Umbilical cord (tissue), 2 donors: ENCODE results near the gene C5. TPM values are rescaled to one million over a fixed set of nuclear protein-coding genes. Genes with fewer than 3 reads are reported as not detected.
"Not testable (repeated sequence)": the region's sequence is repeated elsewhere in the genome, so short reads cannot be mapped to it uniquely, and the experiment has no call there.

Experiments used
- DNase-seq: peaks from one replicate; pipeline ENCODE4 v3.0.0-alpha.2; 2015; ENCODE audit warnings: low spot score
- total RNA-seq: library from RNA; depleted of rRNA; stranded (reverse); fragments of >200 nt; gene quantifications from one replicate; pipeline ENCODE4 v1.2.3, GENCODE V29; 2014; ENCODE audit warnings: low replicate concordance; ENCODE audit not compliant: insufficient read depth

C5 gene
- total RNA-seq, 1 donor from 2014 or later, result 8.2 TPM

DNA sequence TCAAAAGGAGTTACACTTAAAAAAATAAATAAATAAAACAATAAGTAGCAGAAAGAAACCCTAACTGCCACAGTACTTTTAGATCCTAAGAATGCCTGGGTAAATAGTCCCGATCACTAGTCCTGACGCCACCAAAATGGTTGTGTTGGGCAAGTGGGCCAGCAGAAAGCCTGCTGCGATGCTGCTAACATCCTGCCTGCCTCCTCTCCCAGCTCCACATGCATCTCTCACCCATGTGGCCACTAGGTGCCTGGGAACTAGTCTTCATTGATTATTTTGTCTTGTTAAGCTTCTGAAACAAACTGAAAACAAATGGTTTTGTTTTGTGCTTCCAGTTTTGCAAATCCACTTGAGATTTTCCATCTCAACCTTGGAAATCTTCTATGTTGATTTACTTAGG is 69.1 kb downstream of the C5 start:
- no peak for DNase-seq

DNA sequence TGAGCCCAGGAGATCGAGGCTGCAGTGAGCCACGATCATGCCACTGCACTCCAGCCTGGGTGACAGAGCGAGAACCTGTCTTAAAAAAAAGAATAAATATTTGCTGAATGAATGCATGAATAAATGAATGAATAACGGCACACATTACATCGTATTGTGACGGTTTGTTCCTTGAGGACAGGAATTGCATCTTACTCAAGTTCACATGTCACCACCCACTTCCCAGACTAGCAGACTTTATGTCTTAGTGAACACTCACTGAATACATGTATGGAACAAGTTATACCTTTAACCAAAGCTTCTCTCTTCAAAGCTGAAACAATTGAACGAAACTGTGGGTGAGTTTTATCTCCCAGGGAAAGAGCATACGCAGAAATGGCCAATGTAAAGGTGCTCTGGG is 70.3 kb downstream of the C5 start:
- DNase-seq, result no peak

DNA sequence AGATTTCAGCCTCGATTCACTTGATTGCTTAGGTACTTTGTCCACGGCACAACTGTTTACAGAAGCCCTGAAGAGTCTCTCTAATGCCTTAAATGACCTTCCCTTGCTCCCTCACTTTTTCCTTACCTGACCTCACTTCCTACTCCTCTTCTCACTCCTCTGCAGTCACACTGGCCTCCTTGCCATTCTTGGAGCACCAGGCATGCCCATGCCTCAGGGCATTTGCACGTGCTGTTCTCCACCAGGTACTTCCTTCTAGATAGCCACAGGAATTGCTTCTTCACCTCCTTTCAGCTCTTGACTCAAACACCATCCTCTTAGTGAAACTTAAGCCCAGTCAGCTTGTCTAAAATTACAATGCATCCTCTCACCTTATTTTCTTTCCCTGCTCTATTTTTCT is 71.1 kb downstream of the C5 start:
- no peak for DNase-seq

DNA sequence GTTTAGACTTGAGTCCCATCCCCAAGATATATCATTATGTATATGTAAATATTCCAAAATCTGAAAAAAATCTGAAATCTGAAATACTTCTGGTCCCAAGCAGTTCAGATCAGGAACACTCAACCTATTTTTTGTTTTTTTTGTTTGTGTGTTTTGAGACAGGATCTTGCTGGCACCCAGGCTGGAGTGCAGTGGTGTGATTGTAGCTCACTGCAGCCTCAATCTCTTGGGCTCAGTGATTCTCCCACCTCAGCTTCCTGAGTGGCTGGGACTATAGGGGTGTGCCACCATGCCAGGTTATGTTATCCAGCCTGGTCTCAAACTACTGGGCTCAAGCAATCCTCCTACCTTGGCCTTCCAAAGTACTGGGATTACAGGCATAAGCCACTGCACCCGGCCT is 72.8 kb downstream of the C5 start:
- DNase-seq, result no peak

DNA sequence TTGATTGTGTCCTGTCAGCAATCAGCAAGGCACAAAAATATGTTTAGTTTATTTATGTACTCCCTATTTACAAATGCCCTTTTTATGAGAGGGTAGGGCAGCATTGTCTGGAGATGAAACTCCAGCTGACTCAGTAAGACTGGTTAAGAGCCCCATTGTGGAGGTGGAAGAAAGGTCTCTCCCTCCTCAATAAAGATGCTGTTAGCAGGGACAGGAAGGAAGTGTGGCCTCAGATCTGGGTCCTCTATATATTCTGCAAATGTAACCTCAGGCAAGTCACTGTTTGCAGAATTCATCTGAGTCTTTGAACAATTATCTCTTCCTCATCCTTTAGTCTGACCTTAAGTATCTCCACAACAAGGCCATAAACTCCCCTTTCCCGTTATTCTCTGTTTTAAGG is 75.2 kb downstream of the C5 start:
- no peak for DNase-seq

DNA sequence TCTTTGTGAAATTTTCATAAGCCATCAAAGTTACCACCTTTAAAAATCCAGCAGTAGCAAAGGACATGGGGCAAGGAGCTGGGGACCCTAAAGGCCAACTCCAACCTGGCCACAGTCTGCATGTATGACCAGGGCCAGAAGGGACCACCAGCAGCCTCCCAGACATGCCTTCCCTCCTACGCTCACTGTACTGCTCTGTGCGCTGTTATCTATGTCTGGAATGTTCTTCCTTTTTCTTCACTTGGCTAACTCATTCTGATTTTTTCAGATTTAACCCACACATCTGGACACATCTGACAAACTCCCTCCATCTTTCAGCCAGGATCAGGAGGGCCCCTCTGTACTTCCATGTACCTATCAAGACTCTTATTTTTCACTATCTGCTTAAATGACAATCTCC is 75.9 kb downstream of the C5 start:
- peak; percentile 29 for DNase-seq

DNA sequence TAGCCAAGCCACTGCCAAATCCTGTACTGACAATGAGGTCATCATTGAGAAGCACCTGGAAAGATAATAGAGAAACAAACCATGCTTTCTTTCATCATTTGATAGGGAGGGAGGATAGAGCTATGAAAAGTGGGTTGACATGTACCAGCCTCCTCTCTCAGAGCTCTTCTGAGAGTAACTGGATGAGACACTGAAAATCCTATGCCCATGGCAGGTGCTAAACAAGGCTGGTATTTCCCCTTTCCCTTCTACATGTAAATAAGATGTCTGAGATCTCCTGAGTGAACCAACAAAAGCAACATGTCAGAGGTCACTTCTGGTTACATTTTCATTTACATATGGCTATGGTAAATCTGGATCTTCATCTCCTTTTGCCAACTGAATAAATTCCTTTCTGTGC is 78.1 kb downstream of the C5 start:
- no peak for DNase-seq

DNA sequence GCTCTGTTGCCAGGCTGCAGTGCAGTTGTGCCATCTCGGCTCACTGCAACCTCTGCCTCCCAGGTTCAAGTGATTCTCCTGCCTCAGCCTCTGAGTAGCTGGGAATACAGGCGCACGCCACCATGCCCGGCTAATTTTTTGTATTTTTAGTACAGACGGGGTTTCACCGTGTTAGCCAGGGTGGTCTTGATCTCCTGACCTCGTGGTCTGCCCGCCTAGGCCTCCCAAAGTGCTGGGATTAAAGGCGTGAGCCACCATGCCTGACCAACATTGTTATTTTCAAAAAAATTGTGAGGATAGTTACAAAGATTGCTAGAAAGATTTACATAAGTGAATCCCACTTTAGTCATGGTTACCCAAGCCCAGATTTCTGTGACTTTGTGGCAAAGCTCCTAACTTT is 78.6 kb downstream of the C5 start:
- not testable (repeated sequence) for DNase-seq

DNA sequence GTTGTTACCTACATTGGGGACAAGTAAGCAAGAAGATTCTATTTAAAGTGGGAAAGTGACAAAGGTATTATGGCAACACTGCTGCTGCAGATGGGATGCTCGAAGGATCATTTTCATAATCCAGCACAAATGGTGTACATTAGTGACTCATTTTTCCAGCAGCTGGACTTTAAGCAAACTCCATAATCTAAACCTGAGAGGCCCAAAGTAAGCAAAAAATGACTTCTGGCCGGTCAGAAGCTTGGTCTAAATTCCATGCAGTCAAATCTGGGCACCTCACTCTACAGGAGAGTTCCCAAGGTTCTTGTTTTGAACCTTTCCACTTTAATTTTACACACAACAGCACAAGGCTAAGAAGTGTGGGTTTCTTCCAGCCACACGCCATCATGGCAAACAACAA is 79.8 kb downstream of the C5 start:
- DNase-seq, result peak; percentile 48

DNA sequence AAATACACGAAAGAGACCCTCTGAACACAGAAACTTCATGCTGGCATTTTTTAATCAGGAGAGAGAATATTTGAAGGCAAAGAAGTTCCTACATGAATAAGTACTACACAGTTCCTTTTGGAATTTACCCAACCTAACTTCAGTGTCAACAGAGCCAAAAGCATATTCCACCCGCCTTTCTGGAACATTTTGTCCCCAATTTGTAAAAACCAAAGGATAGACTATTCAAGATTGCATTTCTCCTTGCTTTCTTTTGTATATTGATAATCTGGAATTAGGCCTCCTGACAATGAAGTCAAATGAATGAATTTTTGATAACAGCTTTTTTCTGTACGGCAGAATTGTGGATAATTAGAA is 84.1 kb downstream of the C5 start:
- DNase-seq, result no peak

DNA sequence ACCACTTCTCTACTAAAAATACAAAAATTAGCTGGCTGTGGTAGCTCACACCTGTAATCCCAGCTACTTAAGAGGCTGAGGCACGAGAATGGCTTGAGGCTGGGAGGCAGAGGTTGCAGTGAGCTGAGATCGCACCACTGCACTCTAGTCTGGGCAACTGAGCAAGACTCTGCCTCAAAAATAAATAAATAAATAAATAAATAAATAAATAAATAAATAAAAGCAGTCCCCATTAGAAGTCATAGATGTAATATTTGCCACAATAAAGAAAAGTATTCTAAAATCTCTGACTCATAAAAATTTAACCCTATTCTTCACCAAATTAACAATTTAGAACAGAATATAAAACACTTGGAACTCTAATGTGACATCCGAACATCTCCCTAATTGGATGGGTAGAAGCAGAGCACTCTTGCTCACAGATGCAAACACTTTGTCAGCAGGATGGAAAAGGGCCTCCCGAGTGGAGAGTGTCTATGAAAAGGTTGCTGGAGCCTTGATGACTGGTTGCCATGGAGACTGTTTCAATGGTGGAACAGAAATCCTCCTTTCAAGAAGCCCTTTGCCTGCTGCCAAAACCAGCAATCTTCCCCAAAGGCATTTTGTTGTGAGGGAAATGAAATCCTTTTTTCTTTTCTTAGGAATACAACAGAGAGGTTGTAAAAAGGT is 84.6 kb downstream of the C5 start:
- peak; percentile 43 for DNase-seq

DNA sequence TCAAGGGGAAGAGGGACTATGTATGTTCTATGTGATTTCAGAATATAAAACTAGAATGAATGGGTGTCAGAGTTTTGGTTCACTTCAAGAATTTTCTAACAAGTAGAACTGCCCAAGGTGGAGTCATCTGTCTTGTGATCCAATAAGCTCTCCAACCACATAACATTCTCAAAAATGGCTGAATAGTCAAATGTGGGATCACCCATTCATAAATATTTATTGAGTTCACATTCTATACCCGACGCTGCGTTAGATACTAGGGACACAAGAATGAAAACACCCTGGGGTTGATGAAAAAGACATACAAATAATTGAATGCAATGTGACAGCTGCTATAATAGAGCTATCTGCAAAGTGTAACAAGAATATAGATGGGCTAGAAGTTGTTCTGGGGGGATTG is 88.1 kb downstream of the C5 start:
- DNase-seq, result no peak

DNA sequence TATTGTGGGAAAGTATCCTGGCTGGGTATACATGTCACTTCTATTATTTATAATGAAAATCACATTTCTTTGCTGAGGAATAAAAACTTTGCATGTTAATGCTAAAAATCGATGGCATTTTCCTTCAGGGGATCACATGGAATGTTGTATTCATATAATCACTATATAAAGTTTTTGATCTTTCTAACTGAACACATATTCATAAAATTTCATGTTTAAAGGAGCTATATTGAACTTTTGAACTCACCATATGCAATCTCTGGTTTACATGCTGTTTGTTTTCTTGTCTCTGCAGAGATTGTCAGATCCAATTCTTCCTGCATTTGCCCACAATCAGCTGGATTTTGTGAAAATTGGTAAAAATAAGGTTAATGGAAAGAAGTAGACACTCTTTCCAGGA is 90.1 kb downstream of the C5 start:
- DNase-seq, result no peak

DNA sequence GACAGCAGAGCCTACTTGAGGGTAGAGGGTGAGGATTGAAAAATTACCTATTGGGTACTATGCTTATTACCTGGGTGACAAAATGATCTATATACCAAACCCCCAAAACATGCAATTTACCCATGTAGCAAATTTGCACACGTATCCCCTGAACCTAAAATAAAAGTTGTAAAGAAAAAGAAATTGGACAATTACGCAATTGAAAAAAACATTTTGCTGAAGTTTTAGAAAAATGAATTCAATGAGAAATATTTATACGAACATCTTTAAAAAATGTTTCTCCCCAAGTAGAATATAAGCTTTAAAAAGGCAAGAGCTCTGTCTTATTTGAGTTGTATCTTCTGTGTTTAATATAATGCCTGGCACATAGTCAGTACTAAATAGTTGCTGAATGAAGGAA is 93.2 kb downstream of the C5 start:
- DNase-seq, result no peak

DNA sequence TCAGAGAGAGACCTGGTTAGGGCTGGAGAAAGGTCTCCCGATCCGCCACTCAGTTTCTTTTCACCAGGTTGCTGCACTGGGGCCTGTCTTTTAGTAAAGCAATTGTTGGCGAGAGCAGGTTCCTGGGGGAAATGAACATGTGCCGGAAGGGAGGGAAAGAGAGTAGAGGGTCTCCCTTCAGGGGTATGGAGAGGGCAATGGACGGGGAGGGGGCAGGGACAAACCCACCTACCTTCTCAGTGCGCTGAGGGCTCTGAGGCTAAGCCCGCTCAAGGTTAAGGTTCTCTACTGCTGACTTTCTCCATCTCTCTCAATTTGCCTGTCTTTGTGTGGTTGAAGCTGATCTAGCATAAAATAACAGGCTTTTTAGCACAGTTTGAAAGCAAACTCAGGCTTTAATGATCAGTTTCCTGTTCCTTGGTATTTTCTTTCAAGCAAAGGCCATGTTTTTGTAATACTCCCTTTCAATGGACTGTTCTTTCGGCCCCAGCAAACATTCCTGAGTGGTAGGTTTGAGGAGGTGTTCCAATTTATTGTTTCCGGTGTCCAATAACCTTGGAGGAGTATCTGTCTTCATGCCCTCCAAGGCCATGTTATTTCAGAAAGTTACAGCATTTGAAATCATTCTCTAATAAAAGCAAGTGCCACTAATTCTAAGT is 98.0 kb downstream of the C5 start:
- no peak for DNase-seq

DNA sequence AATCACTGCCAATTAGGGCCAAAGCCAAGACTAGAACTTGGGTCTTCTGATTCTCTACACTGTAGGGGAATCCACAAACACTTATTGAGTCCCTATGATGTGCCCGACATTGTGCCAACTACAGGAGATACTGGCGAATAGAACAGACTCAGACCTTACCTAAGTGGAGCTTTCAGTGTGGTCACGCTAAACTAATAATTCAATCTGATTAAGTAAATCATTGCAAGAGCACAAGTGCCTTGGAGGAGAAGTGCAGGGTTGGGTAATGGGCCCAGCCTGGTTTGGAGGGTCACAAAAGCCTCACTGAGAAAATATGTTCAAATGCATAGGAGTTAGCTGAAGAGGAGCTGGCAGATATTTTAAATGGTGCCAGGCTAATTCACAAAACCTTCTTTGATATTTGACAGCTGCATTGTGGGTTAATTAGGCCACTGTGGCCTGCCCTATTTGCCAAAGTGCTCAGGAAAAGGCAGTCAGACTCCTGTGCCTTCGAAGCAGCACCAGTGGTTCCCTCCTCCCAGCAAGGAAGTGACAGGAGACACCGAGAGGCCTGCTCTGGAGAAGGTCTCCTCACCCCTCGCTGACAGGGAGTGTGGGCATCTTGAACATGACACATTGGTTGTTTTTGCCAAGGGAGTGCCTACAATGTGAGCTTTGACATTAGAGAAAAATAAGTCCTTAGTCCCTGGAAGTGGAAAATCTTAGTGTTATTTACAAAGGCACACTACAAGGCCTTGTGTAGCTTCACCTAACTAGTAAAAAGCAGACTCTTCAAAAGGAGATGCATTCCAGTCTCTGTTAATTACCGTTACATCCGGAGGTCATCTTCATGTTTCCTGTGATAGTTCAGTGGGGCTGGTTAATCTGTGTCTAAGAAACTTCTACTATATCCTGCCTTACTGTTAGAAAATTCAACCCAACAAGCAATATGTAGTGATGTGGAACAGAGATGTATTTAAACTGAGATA is 99.4 kb downstream of the C5 start:
- DNase-seq, result no peak

DNA sequence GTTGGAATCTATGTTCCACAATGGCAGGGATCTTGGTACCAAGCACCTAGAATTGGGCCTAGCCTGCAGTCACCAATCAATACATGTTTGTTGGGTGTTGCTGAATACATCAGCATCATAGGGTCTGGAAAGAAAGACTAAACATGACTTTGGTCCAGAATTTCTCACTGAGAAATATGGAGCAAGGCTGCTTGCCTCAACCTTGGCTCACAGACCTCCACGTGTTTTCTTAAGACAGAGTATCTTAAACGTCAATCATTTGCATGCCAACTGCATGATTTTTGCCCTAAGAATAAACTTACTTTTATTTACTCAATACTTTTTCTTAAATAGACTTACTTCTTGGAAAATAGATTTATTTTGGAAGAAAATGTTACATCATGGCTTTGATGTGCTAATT is 100.8 kb downstream of the C5 start:
- DNase-seq, result no peak

DNA sequence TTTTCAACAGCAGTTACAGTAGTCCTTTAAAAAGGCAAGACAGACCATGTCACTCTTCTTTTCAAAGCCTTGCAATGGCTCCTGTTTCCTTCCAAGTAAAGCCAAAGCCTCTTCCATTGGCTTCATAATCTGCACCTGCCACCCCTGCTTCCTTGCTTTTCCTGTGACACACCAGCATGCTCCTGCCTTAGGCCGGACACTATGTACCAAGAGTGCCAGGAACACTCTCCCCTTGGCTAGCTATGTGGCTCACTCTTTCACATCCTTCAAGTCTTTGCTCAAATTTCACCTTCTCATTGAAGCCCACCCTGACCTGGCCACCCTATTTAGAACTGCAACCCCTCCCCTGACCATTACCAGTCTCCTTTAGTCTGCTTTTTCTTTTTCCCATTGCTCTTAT is 101.3 kb downstream of the C5 start:
- no peak for DNase-seq

DNA sequence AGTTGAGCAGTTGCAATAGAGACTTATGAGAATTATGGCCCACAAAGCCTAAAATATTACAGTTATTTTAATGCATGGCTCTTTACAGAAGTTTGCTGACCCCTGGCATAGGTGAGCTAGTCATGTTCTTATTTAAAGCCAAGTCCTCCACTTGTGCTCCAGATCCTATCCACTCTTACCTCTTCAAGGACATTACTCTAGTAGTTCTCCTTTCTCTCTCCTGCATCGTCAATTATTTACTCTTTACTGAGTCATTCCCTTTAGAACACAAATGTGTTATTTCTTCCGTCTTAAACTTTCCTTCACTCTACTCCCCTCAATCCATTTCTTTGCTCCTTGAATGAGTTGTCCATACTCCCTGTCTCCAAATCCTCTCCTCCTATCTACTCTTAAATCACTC is 102.9 kb downstream of the C5 start:
- DNase-seq, result no peak

DNA sequence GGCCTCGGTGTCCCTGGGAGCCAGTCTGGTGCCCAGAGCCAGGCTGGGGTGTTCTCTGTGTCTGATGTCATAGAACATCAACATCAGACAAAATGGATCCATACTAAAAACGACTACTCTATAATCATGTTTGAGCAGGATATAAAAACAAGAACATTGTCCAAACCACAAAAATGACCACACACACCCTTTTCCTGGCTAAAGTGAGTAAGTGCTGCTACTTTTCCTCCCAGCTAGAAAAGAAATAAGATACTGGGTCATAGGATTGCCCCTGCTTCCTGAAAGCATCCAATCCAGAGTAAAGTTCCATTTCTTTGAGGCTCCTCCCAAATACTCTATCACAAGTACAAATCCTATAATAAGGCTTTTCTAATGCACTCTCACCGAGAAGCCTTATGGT is 103.8 kb downstream of the C5 start:
- DNase-seq, result no peak

DNA sequence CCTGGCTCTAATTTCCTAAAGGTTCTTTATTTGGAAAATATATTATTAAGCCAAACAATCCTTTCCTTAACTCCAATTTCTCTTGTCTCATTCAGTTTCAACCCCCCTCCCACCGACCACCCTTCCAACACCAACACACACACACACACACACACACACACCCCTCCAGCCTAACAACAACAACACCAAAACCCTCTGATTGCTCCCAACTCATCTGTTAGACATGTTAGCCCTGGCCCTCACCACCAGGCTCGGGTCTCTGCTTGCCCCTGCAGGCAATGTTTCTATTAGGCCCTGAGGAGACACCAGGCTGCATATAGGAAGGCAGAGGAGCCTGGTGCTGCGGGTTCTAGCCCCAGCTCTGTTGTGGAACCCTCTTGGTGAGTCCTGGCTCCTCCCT is 105.1 kb downstream of the C5 start:
- DNase-seq, result no peak

DNA sequence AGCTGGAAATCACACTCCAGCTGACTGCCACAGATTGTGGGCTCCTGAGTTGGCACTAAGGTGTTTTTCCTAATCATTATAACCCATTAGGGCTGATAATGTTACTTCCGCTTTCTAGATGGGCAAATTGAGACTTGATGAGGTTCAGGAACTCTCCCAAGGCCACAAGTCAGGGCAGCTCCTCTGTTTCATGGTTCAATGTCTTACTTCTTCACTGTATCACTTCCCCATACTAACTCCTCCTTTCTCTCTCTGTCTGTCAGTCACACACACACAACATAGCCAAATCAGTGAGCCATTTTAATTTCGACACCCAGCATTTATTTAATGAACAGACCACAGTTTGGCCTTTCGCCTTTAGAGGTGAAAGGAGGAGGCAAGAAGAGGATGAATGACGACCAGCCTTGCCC is 105.6 kb downstream of the C5 start:
- DNase-seq, result no peak
